GM12865 (cell line): ENCODE data around the gene AHDC1.

Experiments
- DNase-seq: peaks from one replicate; pipeline ENCODE4 v3.0.0; 2010; ENCODE audit warnings: low read depth
- H3K4me3 ChIP-seq: 2 replicates; pipeline ENCODE4 v1.5.1; 2011; ENCODE audit warnings: mild to moderate bottlenecking, low read depth, low read length, control low read depth
- TF ChIP-seq, protein P1 (sequence below): IDR thresholded peaks from 2 replicates; pipeline ENCODE4 v1.5.1; 2011; ENCODE audit warnings: low read length, control low read depth, low read depth, inconsistent platforms; ENCODE audit not compliant: insufficient read depth; ENCODE audit errors: missing control alignments

AHDC1 gene

DNA sequence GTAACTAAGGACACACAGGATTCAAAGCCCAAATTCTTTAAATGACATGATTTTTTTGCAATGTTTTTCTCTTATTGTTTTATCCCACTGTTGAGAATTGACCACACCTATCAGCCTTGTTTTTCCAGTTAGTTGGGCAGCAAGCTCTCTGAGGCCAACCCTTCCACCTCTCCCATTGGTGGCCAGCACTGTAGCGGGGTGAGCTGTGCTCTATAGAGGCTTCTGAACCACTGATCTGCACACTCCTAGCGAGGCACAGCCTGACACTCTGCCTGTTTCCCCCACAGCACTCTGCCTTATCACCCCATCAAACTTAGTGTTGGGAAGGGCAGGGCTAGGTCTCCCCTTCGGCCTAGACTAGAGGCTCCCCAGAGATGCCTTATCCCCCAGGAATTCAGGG, 19.5 kb downstream of the AHDC1 start:
- TF ChIP-seq, protein P1, sequence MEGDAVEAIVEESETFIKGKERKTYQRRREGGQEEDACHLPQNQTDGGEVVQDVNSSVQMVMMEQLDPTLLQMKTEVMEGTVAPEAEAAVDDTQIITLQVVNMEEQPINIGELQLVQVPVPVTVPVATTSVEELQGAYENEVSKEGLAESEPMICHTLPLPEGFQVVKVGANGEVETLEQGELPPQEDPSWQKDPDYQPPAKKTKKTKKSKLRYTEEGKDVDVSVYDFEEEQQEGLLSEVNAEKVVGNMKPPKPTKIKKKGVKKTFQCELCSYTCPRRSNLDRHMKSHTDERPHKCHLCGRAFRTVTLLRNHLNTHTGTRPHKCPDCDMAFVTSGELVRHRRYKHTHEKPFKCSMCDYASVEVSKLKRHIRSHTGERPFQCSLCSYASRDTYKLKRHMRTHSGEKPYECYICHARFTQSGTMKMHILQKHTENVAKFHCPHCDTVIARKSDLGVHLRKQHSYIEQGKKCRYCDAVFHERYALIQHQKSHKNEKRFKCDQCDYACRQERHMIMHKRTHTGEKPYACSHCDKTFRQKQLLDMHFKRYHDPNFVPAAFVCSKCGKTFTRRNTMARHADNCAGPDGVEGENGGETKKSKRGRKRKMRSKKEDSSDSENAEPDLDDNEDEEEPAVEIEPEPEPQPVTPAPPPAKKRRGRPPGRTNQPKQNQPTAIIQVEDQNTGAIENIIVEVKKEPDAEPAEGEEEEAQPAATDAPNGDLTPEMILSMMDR, result no peak
- H3K4me3 ChIP-seq, result no peak overlapping the region
- DNase-seq, result no peak

DNA sequence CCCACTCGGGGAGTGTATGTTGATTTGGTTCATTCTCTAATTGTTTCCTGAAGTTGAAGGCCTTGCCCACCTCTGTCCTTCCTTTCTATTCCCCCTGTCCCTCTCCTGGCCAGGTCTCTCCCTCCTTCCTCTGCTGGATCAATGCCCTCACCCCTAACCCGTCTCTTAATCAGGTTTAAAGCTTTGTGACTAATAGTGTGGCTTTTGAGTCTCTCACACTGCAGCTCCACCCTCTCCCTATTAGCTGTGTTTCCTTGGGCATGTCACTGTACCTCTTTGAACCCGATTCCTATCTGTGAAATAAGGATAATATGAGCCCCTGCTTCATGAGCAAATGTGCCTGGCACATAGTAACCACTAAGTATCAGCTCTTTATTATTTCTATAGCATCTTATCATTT, 20.5 kb downstream of the AHDC1 start:
- no peak overlapping the region for H3K4me3 ChIP-seq
- DNase-seq, result no peak
- TF ChIP-seq, protein P1, result no peak

DNA sequence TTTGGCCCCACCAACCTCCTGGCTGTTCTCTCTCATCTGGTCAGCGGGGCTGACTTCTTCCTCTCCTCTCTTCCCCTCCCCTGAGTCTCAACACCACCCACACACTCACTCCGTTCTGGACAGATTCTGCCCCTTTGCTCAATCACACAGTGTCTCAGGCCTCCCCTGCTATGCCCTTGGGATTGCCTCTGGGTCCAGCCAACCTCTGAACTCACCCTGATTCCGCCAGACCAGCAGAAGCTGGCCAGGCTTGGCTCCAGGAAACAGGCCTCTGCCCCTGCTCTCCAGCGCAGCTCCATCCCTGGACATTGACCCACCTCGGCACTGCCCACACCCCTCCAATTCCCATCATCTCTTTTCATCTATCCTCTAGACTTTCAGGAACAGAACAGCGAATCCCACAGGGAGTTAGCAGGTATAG, 22.1 kb downstream of the AHDC1 start:
- DNase-seq, result no peak
- H3K4me3 ChIP-seq, result no peak overlapping the region
- TF ChIP-seq, protein P1, result no peak

DNA sequence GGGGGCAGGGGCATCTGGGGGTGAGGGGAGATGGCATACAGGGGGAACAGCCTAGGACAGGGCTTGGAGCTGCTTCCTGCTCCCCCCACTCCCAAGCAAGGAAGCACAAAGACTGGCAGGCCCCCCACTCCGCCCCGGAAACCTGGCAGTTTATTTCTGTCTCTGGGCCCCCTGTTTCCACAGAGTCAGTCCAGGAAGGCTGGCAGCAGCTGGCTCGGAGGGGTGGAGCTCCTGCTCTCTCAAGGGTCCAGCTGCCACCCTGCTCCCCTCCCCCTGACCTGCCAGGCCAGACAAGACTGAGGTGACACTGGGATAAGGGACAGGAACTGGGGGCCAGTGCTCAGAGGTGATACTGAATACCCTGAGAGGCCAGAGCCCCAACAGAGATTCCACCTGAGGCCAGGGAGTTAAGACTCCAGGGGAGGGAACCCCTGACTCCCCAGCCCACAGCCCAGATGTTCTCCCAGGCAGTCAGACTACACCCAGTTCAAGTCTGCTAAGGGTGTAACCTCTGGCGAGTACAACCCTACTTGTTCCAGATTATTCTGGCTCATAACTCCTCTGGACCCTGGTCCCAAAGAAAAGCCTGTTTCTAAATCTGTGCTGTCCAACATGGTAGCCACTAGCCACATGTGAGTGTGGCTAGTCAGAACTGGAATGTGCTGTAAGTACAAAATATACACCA, 26.3 kb downstream of the AHDC1 start:
- TF ChIP-seq, protein P1, result no peak
- H3K4me3 ChIP-seq, result no peak overlapping the region
- no peak for DNase-seq

DNA sequence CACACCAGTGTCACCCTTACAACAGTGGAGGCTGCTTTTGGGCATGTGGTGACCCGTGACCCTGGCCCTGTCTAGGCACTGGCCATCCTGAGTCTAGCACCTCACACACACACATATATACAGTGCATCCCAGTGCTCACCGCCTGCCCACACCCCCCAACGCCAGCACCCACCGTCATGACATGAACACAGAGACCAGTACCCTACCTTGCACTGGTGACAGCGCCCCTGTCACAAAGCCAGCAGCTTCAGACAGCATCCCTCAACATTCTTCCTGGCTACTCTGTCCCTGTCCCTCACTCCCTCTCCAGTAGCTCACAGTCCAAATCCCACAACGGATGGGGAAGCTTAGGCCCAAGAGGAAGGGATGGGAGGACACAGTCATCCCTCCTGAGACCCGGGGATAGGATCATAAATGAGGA, 27.1 kb downstream of the AHDC1 start:
- no peak for DNase-seq
- TF ChIP-seq, protein P1, result no peak
- no peak overlapping the region for H3K4me3 ChIP-seq

DNA sequence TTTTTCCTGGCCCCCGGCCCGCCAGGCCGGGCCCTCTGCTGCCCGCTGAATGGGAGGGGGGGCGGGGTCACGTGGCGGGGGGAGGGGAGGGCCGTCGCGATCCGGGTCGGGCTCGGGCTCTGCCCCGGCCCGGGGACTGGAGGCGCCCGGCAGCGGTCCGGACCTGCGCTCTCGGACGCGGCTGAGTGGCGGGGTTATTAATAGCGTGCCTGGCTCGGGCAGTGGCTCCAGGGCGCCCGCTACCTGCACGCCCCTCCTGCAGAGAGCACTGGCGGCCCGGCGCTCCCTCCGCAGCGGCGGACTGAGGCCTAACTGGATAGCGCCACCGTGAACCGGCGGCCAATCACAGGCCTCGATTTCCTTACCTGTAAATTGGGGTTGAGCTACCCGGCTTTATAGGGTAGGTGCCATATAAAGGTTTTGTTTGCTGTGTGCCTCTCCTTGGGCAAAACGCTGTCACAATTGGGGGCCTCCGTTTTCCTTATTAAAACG, 28.1 kb downstream of the AHDC1 start:
- H3K4me3 ChIP-seq, result no peak overlapping the region
- DNase-seq, result peak; percentile 38
- TF ChIP-seq, protein P1, result no peak
